Neural crest cell (in vitro differentiated cells): ENCODE results near the gene SAP30L. TPM values are rescaled to one million over a fixed set of nuclear protein-coding genes. Genes with fewer than 3 reads are reported as not detected.

Experiments used
- DNase-seq: peaks from one replicate; pipeline ENCODE4 v3.0.0; 2021; ENCODE audit warnings: low read depth, mixed read lengths, low spot score
- H3K27ac Mint-ChIP-seq: one replicate; pipeline ENCODE4 v1.8.0; 2021; ENCODE audit warnings: mild to moderate bottlenecking, mixed read lengths; ENCODE audit not compliant: unreplicated experiment
- H3K27me3 Mint-ChIP-seq: 2 replicates; pipeline ENCODE4 v1.8.0; 2021; ENCODE audit warnings: low read depth, mild to moderate bottlenecking, mixed read lengths
- H3K36me3 Mint-ChIP-seq: 2 replicates; pipeline ENCODE4 v1.8.0; 2021; ENCODE audit warnings: low read depth, mild to moderate bottlenecking, mixed read lengths
- H3K4me1 Mint-ChIP-seq: 2 replicates; pipeline ENCODE4 v1.8.0; 2021; ENCODE audit warnings: mixed read lengths
- H3K4me3 Mint-ChIP-seq: one replicate; pipeline ENCODE4 v1.8.0; 2021; ENCODE audit warnings: mild to moderate bottlenecking, mixed read lengths
- H3K9me3 Mint-ChIP-seq: 2 replicates; pipeline ENCODE4 v1.8.0; 2021; ENCODE audit warnings: mixed read lengths
- total RNA-seq: library from RNA; stranded (reverse); gene quantifications from 2 replicates; pipeline ENCODE4 v1.2.1, GENCODE V29; 2021
- TF ChIP-seq, protein P1 (sequence below): fragments of 200-600 bp; sonication (generic); conservative IDR thresholded peaks from 2 replicates; pipeline ENCODE4 v1.5.0; 2021; ENCODE audit warnings: antibody characterized with exemption, mild to moderate bottlenecking

Gene SAP30L
- total RNA-seq, 1 donor from 2014 or later = 46.3 TPM

DNA sequence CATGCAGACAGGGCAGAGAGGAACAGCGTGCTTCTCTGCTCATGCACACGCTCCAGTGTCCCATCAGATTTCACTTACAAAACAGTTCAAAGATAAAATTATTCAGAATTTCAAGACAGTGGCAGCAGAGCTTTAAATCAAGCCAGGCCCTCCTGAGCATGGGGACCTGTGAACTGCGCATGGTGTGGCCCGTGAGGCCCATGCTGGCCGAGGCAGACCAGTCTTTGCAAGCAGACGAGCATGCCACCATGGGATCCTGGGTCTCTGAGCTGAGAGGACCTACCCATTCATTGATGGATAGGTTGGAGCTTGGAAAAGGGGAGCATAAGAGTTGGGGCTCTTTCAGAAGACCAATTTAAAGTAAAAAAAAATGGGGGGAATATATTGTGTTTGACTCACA lies 35.0 kb upstream of the SAP30L start:
- Mint-ChIP-seq H3K27ac (no peak overlapping the region), H3K9me3 (no peaks in the 10 kb centered on the region)
- DNase-seq = no peak

DNA sequence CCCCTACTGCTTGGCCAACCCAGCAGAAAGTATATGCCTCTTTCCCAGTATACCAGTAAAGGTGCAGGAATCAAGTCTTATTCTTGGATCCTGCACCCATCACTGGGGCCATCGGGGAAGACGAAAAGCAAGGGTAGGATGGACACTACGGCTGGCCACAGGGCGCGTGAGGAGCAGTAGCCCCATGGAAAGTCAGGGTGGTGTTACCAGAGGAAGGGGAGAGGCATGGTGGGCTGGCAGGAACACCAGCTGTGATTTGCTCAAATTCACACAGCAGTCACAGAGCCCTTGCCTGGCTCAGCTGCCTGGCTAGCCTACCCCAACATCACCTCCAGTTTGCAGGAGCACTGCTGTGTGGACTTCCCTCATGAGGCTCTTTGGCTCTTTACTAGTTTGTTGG lies 34.5 kb upstream of the SAP30L start:
- Mint-ChIP-seq H3K27ac (no peak overlapping the region), H3K4me3 (no peak overlapping the region)
- TF ChIP-seq, protein P1, sequence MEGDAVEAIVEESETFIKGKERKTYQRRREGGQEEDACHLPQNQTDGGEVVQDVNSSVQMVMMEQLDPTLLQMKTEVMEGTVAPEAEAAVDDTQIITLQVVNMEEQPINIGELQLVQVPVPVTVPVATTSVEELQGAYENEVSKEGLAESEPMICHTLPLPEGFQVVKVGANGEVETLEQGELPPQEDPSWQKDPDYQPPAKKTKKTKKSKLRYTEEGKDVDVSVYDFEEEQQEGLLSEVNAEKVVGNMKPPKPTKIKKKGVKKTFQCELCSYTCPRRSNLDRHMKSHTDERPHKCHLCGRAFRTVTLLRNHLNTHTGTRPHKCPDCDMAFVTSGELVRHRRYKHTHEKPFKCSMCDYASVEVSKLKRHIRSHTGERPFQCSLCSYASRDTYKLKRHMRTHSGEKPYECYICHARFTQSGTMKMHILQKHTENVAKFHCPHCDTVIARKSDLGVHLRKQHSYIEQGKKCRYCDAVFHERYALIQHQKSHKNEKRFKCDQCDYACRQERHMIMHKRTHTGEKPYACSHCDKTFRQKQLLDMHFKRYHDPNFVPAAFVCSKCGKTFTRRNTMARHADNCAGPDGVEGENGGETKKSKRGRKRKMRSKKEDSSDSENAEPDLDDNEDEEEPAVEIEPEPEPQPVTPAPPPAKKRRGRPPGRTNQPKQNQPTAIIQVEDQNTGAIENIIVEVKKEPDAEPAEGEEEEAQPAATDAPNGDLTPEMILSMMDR = no peak

More for the DNA sequence above, 35.0 kb upstream of the SAP30L start:
- Mint-ChIP-seq H3K4me1 (no peaks in the 10 kb centered on the region), H3K36me3 (peaks cover 8% of the 10 kb centered on the region), H3K4me3 (no peak overlapping the region), H3K27me3 (no peaks in the 10 kb centered on the region)
- TF ChIP-seq, protein P1 = no peak

DNA sequence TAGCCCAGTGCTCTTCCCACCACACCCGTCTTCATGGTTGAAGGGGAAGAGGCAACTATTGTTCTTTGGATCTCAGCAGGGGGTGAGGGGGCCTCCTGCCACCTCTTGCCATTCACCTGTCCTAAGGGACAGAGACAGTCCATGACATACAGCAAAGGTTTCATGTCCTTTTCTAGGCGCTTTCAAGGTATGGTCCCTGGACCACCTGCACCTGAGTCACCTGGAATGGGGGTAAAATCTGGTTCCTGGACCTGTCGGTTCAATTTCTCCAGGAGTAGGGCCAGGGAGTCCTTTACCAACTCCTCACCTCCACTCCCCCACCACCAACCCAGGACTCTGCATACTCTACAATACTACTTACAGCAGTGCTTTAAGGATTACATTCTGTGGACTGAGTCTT lies 33.5 kb upstream of the SAP30L start:
- Mint-ChIP-seq H3K36me3 (peaks cover 8% of the 10 kb centered on the region), H3K9me3 (no peaks in the 10 kb centered on the region), H3K4me3 (no peak overlapping the region), H3K27ac (no peak overlapping the region), H3K4me1 (no peaks in the 10 kb centered on the region), H3K27me3 (no peaks in the 10 kb centered on the region)
- no peak for DNase-seq
- TF ChIP-seq, protein P1 = no peak

More for the DNA sequence above, 34.5 kb upstream of the SAP30L start:
- DNase-seq = no peak
- H3K4me1 Mint-ChIP-seq = no peaks in the 10 kb centered on the region
- H3K9me3 Mint-ChIP-seq = no peaks in the 10 kb centered on the region
- peaks cover 8% of the 10 kb centered on the region for H3K36me3 Mint-ChIP-seq
- H3K27me3 Mint-ChIP-seq = no peaks in the 10 kb centered on the region

DNA sequence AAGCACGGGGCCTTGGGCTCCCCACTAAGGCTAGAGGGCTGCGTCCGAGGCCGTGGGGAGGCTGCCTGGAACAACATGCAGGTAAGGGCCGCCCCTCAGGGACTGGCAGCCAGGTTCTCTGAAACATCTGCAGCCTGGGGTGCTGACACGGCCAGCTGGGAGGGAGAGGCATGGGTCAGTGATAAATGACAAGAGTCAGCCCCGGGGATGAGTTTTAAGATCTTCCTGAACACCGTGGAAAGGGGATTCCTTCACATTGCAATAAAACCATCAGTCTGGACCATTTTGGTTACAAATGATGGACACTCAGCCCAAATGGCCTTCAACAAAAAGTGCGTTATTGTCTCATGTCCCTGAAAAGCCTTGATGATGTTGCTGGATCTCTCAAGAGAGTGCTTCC lies 32.9 kb upstream of the SAP30L start:
- Mint-ChIP-seq H3K27me3 (no peaks in the 10 kb centered on the region), H3K27ac (no peak overlapping the region), H3K36me3 (peaks cover 8% of the 10 kb centered on the region), H3K4me1 (no peaks in the 10 kb centered on the region), H3K4me3 (no peak overlapping the region), H3K9me3 (no peaks in the 10 kb centered on the region)
- TF ChIP-seq, protein P1 = no peak
- DNase-seq = no peak

DNA sequence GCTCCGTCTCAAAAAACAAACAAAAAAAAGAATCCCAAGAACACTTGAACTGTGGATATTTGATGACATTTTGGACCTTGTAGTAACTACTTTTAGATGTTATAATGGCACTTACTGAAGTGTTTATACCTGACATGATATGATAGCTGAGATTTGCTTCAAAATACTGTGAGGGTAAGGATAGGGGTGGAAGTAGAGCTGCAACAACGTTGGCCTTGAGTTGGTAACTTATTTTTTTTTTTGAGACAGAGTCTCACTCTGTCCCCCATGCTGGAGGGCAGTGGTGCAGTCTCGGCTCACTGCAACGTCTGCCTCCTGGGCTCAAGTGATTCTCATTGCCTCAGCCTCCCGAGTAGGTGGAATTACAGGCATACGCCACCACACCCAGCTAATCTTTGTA lies 30.7 kb upstream of the SAP30L start:
- Mint-ChIP-seq H3K27me3 (no peaks in the 10 kb centered on the region), H3K4me1 (no peaks in the 10 kb centered on the region), H3K27ac (no peak overlapping the region), H3K4me3 (no peak overlapping the region), H3K36me3 (peaks cover 11% of the 10 kb centered on the region), H3K9me3 (no peaks in the 10 kb centered on the region)
- TF ChIP-seq, protein P1 = no peak
- no peak for DNase-seq
